ENCODE measurements around the gene KIRREL3.

The KIRREL3 gene

GRCh38 chr11:126466236-126467045, 534.1 kb downstream of the KIRREL3 start:
- DNase-seq (ENCODE audit: low spot score), result no peak

- no peak for DNase-seq (ENCODE audit: low spot score)
Measured at GRCh38 chr11:126465573-126466188, 534.9 kb downstream of the KIRREL3 start.

- DNase-seq (ENCODE audit: low spot score), result no peak
Measured at GRCh38 chr11:126464796-126465195, 535.8 kb downstream of the KIRREL3 start.

- no peak for DNase-seq (ENCODE audit: low spot score)
Measured at GRCh38 chr11:126462422-126462821, 538.1 kb downstream of the KIRREL3 start.

GRCh38 chr11:126461996-126462395, 538.6 kb downstream of the KIRREL3 start:
- no peak for DNase-seq (ENCODE audit: low spot score)

- DNase-seq (ENCODE audit: low spot score), result no peak
Measured at GRCh38 chr11:126461096-126461440, 539.5 kb downstream of the KIRREL3 start.

- DNase-seq (ENCODE audit: low spot score), result no peak
Measured at GRCh38 chr11:126460417-126461095, 540.0 kb downstream of the KIRREL3 start.

GRCh38 chr11:126459691-126460281, 540.8 kb downstream of the KIRREL3 start:
- DNase-seq (ENCODE audit: low spot score), result peak; percentile 77

- no peak for DNase-seq (ENCODE audit: low spot score)
Measured at GRCh38 chr11:126457817-126458216, 542.8 kb downstream of the KIRREL3 start.

- no peak for DNase-seq (ENCODE audit: low spot score)
Measured at GRCh38 chr11:126456783-126457542, 543.6 kb downstream of the KIRREL3 start.

- DNase-seq (ENCODE audit: low spot score), result no peak
Measured at GRCh38 chr11:126456089-126456488, 544.5 kb downstream of the KIRREL3 start.

- no peak for DNase-seq (ENCODE audit: low spot score)
Measured at GRCh38 chr11:126452241-126453101, 548.1 kb downstream of the KIRREL3 start.

- no peak for DNase-seq (ENCODE audit: low spot score)
Measured at GRCh38 chr11:126451211-126451802, 549.3 kb downstream of the KIRREL3 start.

- no peak for DNase-seq (ENCODE audit: low spot score)
Measured at GRCh38 chr11:126450806-126451205, 549.8 kb downstream of the KIRREL3 start.

GRCh38 chr11:126450198-126450597, 550.4 kb downstream of the KIRREL3 start:
- no peak for DNase-seq (ENCODE audit: low spot score)

GRCh38 chr11:126446581-126446980, 554.0 kb downstream of the KIRREL3 start:
- no peak for DNase-seq (ENCODE audit: low spot score)

- DNase-seq (ENCODE audit: low spot score), result no peak
Measured at GRCh38 chr11:126444072-126444471, 556.5 kb downstream of the KIRREL3 start.

GRCh38 chr11:126443120-126443519, 557.5 kb downstream of the KIRREL3 start:
- DNase-seq (ENCODE audit: low spot score), result no peak

GRCh38 chr11:126440792-126441514, 559.6 kb downstream of the KIRREL3 start:
- peak; percentile 93 for DNase-seq (ENCODE audit: low spot score)

GRCh38 chr11:126440276-126440675, 560.3 kb downstream of the KIRREL3 start:
- no peak for DNase-seq (ENCODE audit: low spot score)

Data from AG08395 (cell line).